Inflammatory macrophage (primary cell): ENCODE measurements around the gene GPR68.
"Not testable (repeated sequence)": the region's sequence is repeated elsewhere in the genome, so short reads cannot be mapped to it uniquely, and the experiment has no call there.

Source experiments
- DNase-seq, 2 donors: peaks; one replicate each; pipeline ENCODE4 v3.0.0-alpha.2; 2020 to 2022

Gene GPR68

GRCh38 chr14:91272341-91273272 is 28.1 kb upstream of the GPR68 start:
- DNase-seq = no peak

- DNase-seq = no peak
Measured at GRCh38 chr14:91271639-91272038, 27.1 kb upstream of the GPR68 start.

- no peak for DNase-seq
Measured at GRCh38 chr14:91270619-91271018, 26.1 kb upstream of the GPR68 start.

- no peak for DNase-seq
Measured at GRCh38 chr14:91270188-91270587, 25.7 kb upstream of the GPR68 start.

- DNase-seq = no peak
Measured at GRCh38 chr14:91269076-91269991, 24.8 kb upstream of the GPR68 start.

- no peak for DNase-seq
Measured at GRCh38 chr14:91267965-91268437, 23.5 kb upstream of the GPR68 start.

GRCh38 chr14:91266276-91266675 is 21.8 kb upstream of the GPR68 start:
- DNase-seq = not testable (repeated sequence)

- DNase-seq = no peak
Measured at GRCh38 chr14:91265404-91265803, 20.9 kb upstream of the GPR68 start.

- peak in 1 of 2 donors; percentile 17 for DNase-seq
Measured at GRCh38 chr14:91264151-91265150, 19.9 kb upstream of the GPR68 start.

GRCh38 chr14:91263329-91263728 is 18.8 kb upstream of the GPR68 start:
- no peak for DNase-seq

- DNase-seq = no peak
Measured at GRCh38 chr14:91261986-91262549, 17.6 kb upstream of the GPR68 start.

GRCh38 chr14:91261115-91261514 is 16.6 kb upstream of the GPR68 start:
- no peak for DNase-seq

- DNase-seq = no peak
Measured at GRCh38 chr14:91258876-91259275, 14.4 kb upstream of the GPR68 start.

- DNase-seq = peak; percentile 25 to 52
Measured at GRCh38 chr14:91258011-91258618, 13.6 kb upstream of the GPR68 start.

GRCh38 chr14:91257328-91258010 is 13.0 kb upstream of the GPR68 start:
- DNase-seq = no peak

GRCh38 chr14:91256661-91257060 is 12.2 kb upstream of the GPR68 start:
- DNase-seq = no peak

- DNase-seq = no peak
Measured at GRCh38 chr14:91255026-91255695, 10.7 kb upstream of the GPR68 start.

- DNase-seq = no peak
Measured at GRCh38 chr14:91254461-91254860, 10.0 kb upstream of the GPR68 start.

GRCh38 chr14:91253795-91254323 is 9.4 kb upstream of the GPR68 start:
- DNase-seq = no peak
